DMS79 (cell line): ENCODE data around the gene RHOBTB3.

ENCODE experiments used
- DNase-seq: peaks from one replicate; lab custom pipeline; 2025; lab: John Stamatoyannopoulos, UW

The RHOBTB3 gene

GRCh38 chr5:95763941-95764340, 32.8 kb downstream of the RHOBTB3 start:
- DNase-seq = no peak

GRCh38 chr5:95768731-95769130, 37.6 kb downstream of the RHOBTB3 start:
- DNase-seq = no peak

GRCh38 chr5:95770830-95771708, 39.9 kb downstream of the RHOBTB3 start:
- DNase-seq = no peak

- no peak for DNase-seq
These were observed 40.8 kb downstream of the RHOBTB3 start for GRCh38 chr5:95771892-95772291.

GRCh38 chr5:95773335-95774059, 42.4 kb downstream of the RHOBTB3 start:
- no peak for DNase-seq

GRCh38 chr5:95777441-95777840, 46.3 kb downstream of the RHOBTB3 start:
- no peak for DNase-seq

- no peak for DNase-seq
These were observed 47.7 kb downstream of the RHOBTB3 start for GRCh38 chr5:95778713-95779436.

- no peak for DNase-seq
These were observed 48.5 kb downstream of the RHOBTB3 start for GRCh38 chr5:95779611-95780010.

GRCh38 chr5:95780597-95780996, 49.5 kb downstream of the RHOBTB3 start:
- DNase-seq = no peak

- no peak for DNase-seq
These were observed 50.0 kb downstream of the RHOBTB3 start for GRCh38 chr5:95781101-95781583.

GRCh38 chr5:95782181-95782580, 51.0 kb downstream of the RHOBTB3 start:
- no peak for DNase-seq

- no peak for DNase-seq
These were observed 52.5 kb downstream of the RHOBTB3 start for GRCh38 chr5:95783661-95784060.

- no peak for DNase-seq
These were observed 53.6 kb downstream of the RHOBTB3 start for GRCh38 chr5:95784514-95785302.

GRCh38 chr5:95786821-95787418, 55.8 kb downstream of the RHOBTB3 start:
- no peak for DNase-seq

GRCh38 chr5:95788493-95788892, 57.4 kb downstream of the RHOBTB3 start:
- DNase-seq = no peak

GRCh38 chr5:95791751-95792150, 60.6 kb downstream of the RHOBTB3 start:
- no peak for DNase-seq

- DNase-seq = no peak
These were observed 63.0 kb downstream of the RHOBTB3 start for GRCh38 chr5:95794070-95794516.

- DNase-seq = no peak
These were observed 66.2 kb downstream of the RHOBTB3 start for GRCh38 chr5:95797301-95797700.

GRCh38 chr5:95798048-95798447, 66.9 kb downstream of the RHOBTB3 start:
- no peak for DNase-seq

- DNase-seq = no peak
These were observed 67.4 kb downstream of the RHOBTB3 start for GRCh38 chr5:95798545-95798944.

- no peak for DNase-seq
These were observed 68.2 kb downstream of the RHOBTB3 start for GRCh38 chr5:95799191-95799835.
